Activated CD8-positive, alpha-beta memory T cell treated with anti-CD3 and anti-CD28 coated beads, Interleukin-2, amount 50 U/mL, for 24 hours (primary cell): ENCODE data around the gene RAB11FIP3.
"Not testable (repeated sequence)": the region's sequence is repeated elsewhere in the genome, so short reads cannot be mapped to it uniquely, and the experiment has no call there.

Experiments used
- DNase-seq: peaks from one replicate; pipeline ENCODE4 v3.0.0-alpha.2; 2020; ENCODE audit errors: extremely low read depth

Gene RAB11FIP3

DNA sequence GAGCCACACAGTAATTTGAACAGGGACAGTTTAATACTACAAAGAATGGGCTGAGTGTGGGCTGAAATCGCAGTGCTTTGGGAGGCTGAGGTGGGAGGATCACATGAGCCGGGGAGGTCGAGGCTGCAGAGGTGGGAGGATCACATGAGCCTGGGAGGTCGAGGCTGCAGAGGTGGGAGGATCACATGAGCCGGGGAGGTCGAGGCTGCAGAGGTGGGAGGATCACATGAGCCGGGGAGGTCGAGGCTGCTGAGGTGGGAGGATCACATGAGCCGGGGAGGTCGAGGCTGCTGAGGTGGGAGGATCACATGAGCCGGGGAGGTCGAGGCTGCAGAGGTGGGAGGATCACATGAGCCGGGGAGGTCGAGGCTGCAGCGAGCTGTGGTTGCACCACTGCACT lies 69.2 kb downstream of the RAB11FIP3 start:
- DNase-seq = not testable (repeated sequence)

DNA sequence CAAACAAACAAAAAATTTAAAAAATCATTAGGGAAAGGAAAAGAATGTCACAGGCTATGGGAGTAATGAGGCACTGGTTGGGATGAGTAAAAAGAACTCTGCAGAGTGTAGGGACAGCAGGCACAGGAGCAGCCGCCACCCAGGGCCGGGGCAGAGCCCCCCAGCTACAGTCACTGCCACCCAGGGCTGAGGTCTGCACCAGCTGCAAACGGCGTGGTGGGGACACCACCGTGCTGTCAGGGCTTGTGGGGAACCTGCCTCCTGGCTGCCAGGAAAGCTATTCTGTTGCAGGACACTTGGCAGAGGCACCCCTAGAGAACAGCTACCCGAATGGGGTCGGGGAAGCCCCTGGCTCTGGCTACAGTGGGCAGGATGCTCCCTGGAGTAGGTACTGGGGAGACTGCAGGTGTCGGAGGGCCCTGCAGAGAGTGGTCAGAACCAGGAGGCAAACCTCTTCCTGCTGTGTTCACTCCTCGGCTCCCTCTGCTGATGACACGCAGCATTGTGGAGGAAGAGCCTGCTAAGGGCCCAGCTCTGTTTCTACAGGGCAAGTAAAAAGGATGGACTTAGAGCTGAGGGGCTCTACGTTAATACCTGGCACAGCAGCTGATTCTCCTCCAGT lies 69.8 kb downstream of the RAB11FIP3 start:
- DNase-seq = no peak

DNA sequence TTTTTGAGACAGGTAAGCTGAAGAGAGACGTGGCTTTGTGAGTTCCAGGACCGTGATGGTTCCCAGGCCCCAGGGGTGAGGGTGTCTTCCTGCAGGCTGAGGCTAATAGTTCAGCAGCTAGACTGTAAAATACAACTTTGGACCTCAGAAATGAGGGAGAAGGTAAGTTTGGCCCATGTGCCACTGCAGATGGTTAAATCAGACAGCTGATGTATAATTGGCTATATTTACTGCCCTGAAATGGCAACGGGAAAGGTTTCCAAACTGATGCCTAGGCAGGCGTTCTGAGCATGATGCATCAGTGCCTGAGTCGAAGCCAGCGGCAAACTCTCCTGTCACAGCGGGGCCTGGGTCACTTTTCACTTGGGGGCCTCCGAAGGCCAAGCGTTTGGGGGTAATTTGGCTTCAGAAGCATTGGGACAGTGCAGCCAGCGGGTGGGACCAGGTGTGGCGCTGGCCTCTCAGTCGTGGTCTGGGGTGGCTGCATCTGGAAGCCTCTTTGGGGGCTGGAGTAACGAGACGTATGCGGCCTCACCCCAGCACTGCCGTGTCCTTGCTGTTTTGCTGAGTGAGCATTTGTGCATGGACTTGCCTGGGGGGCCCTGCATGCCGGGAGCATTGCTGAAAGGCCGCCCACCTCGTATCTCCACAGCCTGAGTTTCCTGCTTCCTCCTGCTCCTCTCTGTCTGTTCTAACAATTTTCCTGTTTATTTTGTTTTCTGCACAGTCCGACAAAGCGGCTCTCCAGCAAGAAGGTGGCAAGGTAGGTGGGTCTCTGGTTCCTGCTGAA lies 70.8 kb downstream of the RAB11FIP3 start:
- no peak for DNase-seq

DNA sequence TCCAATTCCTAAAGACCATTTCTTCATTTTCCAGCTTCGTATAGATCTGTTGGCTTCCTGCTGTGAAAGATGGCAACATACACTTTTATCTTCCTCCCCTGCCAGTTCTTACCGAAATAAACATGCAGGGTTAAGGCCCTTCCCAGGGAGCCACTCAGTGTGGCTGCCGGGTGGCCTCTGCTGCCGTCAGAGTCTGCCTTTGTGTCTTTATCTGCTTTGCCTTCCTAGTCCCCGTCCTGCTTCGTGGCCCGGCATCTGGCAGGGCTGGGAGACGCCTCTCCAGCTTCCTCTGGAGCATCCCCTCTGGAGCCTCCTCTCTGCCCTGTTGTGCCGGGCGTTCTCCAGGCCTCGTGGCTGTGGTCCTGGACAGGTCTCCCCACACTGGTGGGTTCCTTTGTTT lies 71.8 kb downstream of the RAB11FIP3 start:
- no peak for DNase-seq

DNA sequence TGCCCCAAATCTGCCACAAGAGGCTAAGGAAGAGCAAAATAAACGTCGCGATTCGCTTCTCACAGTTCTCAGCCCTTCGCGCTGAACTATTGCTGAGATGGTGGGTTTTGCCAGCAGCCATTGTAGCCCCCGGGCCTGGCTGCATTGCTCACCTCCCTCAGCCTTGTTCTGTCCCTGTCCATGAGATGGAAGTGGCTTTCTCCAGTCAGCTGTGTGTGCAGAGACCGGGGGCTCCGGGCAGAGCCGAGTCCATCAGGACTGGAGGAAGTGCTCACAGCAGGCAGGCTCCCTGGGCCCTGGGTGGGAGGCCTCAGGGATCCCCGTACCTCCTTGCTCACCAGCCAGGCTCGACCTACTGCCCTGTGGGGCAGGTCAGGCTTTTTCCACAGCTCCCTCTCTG lies 74.5 kb downstream of the RAB11FIP3 start:
- DNase-seq = no peak

DNA sequence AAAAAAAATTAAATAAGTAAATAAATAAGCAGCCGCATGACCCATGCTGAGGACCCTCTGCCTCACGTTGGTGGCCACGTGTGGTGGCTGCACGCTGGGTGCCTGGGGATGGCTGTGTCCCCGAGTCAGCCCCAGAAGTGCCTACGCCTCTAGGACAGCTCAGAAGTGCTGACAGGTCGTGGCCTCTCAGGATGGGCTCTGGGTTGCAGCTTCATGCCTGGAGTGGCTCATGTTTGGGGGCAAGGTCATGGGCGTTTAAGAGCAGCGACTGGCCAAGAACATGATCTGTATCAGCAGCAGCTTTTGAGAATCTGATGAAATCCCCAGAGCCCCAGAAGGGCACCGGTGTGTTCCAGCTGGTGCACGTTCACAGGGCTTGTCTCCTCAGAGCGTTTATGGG lies 75.3 kb downstream of the RAB11FIP3 start:
- no peak for DNase-seq

DNA sequence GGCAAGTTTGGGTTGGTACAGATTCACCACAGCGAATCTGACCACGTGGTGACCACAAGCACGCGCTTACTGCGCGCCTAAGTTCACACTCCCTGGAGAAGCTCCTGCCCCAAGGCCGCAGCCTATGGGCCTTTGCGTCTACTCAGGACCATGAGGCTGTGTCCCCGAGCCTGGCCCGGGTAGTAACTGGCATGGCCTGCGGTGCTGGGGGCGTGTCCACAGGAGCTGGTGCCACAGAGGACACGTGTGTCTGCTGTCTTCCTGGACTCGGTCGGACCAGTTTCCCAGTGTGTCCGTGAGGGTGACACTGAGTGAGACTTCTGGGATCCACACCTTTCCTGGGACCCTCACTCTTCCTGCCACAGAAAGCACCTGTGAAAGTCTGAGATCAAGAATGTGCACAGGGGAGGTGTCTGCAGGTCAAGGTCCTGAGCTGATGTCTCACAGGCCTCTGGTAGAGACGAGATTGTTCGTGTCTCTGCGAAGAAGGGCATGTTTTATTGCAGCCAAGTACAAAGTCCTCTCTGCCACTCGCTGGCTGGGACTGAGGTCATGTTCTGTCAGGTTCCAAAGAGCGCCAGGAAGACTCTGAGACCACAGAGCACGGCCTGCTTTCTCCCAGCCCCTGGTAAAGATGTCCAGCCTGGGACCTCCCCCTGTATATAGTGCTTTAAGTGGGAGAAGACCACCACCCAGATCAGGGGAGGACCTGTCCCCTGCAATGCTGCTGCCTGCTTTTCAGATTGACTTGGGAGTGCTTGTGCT lies 76.9 kb downstream of the RAB11FIP3 start:
- DNase-seq = no peak

DNA sequence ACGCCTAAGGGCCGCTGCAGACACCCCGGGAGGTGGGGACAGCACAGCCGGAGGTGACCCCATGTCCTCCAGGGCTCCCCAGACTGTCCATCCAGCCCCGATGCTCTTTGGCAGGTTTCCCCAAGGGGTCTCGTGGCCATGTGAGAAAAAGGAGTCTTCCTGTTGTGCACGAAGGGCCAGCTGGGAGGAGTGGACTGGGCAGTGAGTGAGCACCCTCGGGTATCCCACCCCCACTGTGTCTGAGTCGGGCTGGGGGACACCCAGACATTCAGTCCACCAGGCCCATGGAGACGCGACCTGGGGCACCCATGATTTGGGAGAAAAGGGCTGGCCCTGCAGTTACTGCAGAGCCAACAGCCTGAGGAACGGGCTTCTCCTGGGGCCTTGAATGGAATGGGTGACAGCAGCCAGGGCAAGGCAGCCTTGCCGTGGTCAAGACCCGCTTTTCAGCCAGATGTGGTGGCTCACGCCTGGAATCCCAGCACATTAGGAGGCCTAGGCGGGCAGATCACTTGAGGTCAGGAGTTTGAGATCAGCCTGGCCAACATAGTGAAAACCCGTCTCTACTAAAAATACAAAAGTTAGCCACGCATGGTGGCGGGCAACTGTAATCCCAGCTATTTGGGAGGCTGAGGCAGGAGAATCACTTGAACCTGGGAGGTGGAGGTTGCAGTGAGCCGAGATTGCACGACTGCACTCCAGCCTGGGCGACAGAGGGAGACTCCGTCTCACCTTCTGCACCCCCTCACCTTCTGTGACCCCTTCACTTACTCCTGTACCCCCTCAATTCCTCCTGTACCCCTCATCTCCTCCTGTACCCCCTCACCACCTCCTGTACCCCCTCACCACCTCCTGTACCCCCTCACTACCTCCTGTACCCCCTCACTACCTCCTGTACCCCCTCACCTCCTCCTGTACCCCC lies 78.0 kb downstream of the RAB11FIP3 start:
- no peak for DNase-seq

DNA sequence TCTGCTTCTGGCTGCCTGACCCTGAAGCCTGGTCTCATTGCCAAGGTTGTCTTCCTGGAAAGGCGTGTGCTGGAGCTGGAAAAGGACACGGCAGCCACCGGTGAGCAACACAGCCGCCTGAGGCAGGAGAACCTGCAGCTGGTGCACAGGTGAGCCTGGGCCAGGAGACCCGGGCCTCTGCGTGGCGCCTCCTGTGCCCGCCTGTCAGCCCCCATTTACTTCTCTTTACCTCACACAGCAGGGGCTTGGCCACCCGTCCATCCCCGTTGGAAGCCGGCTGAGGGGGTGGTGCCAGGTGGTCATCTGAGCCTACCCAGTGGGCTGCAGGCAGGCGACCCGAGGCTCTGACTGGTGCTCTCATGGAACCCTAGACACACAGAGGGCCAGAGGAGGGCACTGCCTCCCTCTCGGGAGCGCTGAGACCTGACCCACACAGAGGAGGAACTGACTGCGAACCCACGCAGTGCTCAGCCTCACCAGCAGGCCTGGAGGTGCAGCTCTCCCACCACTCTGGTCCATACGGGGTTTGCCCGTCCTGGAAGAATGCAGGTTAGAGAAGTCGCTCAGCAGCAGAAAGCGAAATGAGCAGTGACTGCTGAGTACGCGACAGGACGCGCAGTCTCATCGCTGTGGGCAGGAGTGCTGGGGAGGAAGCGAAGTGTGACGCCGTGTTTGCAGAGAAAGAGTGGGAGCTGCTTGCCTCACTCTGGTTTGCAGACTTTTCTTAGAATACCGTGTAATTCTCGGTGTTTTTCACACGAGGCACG lies 80.2 kb downstream of the RAB11FIP3 start:
- no peak for DNase-seq

DNA sequence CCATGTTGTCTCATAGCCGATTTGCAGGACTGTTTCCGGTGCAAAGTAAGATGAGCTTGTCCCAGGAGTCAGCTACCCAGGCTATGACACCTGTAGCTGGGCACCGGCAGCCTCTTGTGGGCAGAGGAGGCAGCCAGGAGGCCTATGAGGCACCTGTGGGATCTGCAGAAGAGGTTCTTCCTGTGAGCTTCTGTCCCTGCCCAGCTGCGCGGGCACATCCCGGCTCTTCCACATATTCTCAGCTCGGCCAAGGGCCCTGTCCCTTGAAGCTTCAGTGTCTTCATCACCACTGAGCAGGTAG lies 80.7 kb downstream of the RAB11FIP3 start:
- DNase-seq = no peak

DNA sequence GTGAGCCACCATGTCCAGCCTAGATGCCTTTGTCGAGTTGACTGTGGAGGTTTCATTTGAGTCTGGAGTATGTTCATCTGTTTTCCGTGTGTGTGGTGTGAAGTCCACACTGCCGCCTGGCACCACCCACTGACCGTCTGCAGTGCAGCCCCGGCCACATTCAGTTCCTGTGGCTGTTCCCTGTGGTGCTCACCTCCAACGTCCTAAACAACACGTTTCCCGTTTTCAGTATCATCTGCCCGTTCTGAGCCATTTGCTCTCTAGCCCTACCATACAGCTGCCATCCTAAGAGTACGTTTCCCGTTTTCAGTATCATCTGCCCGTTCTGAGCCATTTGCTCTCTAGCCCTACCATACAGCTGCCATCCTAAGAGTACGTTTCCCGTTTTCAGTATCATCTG lies 82.1 kb downstream of the RAB11FIP3 start:
- DNase-seq = not testable (repeated sequence)

DNA sequence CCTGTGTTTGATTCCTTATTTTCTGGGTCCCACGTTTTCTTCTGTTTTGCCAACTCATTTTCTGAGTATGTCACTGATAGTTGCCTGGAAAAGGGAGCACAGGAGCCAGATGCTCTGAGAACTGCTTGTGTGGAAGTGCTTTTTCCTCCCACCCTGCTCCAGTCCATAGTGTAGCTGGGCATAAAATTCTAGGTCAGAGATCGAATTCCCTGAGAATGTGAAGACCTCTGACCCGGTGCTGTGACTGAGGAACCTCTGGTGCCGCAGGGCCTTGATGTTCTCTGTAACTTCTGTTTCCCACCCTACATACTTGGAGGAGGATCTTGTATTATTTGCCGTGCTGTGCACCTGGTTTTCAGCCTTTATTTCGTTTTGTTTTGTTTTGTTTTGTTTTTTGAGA lies 82.5 kb downstream of the RAB11FIP3 start:
- no peak for DNase-seq

DNA sequence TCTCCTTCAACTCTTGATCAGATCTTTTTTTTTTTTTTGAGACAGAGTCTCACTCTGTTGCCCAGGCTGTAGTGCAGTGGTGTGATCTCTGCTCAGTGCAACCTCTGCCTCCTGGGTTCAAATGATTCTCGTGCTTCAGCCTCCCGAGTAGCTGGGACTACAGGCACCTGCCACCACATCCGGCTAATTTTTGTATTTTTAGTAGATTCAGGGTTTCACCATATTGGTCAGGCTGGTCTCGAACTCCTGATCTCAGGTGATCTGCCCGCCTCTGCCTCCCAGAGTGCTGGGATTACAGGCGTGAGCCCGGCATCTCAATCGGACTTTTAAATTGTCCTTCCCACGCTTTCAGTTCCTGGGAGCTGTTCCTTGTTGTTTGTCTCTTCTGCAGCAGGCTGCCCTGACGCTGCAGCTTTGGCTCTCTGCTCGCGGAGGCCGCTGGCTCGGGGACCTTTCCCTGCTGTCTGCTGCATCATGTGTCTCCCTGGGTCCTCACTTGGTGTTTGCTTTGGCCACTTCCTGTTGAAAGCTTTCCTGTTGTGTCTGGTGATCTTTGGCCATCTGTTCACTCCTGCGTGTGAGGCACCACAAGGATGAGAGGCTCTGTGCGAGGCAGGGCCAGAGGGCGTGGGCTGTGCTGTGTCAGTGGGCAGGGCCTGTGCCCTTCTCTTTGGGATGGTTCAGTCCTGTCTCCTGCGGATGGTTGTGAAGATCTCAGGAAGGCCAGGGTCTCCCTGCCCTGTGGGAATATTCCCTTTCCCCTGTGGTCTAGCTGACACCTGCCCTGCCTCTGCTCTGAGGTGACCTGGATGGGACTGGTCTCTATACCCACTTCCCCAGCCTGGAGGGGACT lies 83.7 kb downstream of the RAB11FIP3 start:
- no peak for DNase-seq

DNA sequence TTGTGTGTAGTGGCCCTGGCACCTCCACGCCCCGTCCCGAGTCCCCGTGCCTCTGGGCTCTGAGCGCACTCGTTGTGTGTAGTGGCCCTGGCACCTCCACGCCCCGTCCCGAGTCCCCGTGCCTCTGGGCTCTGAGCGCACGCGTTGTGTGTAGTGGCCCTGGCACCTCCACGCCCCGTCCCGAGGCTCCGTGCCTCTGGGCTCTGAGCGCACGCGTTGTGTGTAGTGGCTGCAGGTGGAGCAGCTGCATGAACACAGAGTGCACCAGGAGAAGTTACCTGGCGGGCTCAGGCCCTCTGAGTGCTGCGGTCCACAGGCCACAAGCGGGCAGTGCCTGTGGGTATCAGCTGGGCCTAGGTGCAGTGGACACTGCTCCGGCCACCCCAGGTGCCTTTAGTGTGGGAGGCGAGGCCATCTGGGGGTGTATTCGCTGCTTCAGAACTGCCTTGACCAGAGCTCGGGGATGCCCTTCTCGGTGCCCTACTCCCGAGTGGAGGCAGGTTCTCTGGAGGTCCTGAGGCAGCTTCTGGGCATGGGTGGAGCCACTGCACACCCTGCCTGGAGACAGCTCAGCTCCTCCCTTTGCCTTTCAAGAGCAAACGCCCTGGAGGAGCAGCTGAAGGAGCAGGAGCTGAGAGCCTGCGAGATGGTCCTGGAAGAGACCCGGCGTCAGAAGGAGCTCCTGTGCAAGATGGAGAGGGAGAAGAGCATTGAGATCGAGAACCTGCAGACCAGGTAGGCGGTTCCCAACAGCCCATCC lies 84.8 kb downstream of the RAB11FIP3 start:
- no peak for DNase-seq

DNA sequence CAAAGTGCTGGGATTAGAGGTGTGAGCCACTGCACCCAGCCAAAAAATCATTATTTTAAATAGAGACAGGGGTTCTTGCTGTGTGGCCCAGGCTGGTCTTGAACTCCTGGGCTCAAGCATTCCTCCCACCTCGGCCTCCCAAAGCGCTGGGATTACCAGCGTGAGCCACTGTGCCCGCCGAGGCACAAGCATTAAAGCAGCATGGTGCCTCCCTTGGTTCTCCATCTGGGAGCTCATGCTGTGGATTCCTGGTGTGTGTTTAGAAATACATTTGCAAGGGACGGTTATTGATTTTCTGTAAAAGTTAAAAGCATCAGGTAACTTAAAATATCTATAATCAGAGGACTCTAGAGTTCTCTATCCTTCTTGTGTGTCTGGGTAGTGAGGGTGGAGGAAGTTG lies 87.4 kb downstream of the RAB11FIP3 start:
- no peak for DNase-seq

DNA sequence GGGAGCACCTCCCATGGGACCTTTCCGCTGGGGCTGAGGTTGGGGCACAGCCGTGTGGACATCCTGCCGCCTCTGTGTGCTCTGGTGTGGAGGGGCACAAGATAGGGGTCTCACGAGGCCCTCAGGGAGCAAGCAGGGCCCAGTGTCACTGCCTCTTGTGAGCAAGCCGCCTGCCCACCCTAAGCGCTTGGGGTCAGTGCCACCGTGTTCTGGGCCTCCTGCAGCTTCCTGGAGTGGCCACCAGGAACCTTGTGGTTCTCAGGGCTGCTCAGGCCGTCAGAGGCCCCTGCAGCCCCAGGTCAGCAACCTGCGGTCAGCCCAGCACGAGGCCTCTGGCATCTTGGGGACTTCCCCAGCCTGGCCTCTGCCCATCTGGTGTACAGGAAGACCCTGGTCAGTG lies 88.5 kb downstream of the RAB11FIP3 start:
- DNase-seq = no peak

DNA sequence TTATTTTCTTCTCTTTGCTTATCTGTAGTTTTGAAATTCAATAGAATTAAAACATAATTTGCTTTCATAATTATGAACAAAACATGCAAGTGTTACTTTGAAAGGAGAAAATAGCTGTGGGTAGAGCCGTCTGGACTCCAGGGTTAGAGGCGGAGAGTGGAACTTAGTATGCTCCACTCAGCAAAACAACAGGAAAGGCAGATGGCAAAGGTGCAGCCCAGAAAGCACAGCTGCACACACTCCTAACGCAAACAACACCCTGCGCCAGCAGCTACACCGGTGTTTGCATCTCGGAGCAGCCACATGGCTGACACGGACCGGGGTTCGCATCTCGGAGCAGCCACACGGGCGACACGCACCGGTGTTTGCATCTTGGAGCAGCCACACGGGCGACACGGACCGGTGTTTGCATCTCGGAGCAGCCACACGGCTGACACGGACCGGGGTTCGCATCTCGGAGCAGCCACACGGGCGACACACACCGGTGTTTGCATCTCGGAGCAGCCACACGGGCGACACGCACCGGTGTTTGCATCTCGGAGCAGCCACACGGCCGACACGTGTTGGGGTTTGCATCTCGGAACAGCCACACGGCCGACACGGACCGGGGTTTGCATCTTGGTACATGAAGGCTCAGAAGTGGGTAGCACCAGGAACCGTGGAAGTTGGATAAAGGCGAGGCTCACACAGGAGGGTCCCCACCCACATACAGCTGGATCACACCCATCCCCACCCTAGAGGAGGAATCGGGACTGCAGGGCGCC lies 89.9 kb downstream of the RAB11FIP3 start:
- no peak for DNase-seq

DNA sequence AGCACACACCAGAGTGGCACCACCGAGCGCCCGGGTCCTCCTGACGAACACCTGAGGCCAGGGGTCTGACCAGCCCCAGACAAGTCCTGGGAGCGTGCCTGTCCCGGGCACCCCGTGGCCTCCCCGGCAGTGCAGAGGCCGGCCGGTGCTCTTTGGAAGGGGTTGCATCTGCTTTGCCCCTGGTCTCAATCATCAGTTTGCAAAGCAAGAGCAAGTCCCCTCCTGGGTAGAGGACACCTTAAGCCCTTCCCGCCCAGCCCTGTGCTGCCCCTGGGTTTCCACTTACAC lies 90.4 kb downstream of the RAB11FIP3 start:
- DNase-seq = no peak

DNA sequence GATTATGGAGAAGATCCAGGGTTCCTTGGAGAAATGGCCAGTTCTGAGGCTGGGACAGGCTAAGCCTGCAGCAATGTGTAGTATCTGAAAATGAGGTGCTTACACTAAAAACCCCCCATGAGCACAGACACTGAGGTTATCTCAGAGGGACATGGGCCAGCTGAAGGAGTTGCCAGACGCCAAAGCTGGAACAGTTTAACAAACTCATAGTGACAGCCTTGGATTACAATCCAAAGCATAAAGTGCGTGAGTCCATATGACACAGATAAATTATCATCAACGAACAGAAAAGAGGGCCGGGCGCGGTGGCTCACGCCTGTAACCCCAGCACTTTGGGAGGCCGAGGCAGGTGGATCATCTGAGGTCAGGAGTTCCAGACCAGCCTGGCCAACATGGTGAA lies 90.9 kb downstream of the RAB11FIP3 start:
- no peak for DNase-seq
